HG02981 (cell line): ENCODE data around the gene RDH13.
"Not testable (repeated sequence)": the region's sequence is repeated elsewhere in the genome, so short reads cannot be mapped to it uniquely, and the experiment has no call there.

Source experiments
- ATAC-seq: cut with Tn5 transposase; IDR thresholded peaks from one replicate; pipeline ENCODE4 v1.9.1; 2021; ENCODE audit warnings: mild to moderate bottlenecking, moderate library complexity; ENCODE audit not compliant: unreplicated experiment

RDH13 gene

DNA sequence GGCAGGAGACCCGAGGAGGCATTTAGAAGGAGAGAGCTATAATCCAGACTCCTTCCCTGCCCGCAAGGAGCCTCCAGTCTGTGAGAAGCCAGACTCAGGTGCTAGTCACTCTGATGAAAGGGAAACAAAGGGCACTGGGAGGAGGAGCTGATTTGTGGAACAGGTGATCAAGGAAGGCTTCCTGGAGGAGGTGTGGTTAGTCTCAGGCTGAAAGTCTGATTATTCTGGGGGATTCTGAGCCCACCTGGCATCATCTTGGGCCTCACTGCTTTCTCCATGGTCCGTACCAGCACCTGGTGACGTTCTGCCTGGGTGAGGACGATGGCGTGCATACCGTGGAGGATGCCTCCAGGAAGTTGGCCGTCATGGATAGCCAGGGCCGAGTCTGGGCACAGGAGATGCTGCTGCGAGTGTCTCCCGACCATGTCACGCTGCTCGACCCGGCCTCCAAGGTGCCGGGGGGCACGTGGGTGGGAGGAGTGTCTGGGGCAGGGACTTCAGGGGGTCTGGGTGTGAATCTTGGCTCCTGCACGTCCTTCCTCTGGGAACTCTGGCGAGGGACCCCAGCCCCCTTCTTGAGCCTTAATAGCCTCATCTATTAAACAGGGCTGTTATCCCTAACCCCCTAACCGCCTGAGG is 16.6 kb upstream of the RDH13 start:
- ATAC-seq, result no peak

DNA sequence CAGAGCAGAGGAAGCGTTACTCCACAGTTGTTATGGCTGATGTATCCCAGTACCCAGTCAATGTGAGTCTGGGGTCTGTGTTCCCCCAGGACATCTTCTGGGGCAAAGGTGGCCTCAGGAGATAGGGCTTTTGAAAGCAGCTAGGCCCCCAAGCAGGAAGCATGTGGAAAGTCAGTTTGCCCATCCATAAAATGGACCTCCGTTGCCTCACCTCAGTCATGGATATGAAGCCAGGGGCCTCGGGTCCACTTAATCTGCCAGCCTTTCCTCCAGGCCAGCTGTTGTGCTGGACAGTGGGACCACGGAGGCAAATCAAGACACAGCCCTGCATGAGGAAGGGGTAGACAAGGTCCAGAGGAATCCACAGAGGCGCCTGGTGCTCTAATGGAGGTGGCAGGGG is 16.0 kb upstream of the RDH13 start:
- ATAC-seq, result no peak

DNA sequence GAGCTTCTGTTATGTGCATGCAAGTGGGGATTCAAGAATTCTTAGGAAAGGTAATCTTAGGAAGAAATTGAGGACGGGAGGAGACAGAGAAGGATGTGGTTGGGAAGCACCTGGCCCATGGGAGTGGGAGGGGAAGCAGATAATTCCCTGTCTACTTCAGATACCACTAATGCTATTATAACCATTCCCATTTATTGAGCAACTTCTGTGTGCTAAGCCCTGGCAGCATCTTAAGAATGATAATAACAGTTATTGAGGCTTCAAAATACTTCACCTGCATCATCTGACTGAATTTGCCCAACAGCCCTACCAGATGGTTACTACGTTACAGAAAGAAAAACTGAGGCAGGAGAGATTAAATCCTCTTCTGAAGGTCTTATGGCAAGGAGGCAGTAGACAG is 14.2 kb upstream of the RDH13 start:
- ATAC-seq, result no peak

DNA sequence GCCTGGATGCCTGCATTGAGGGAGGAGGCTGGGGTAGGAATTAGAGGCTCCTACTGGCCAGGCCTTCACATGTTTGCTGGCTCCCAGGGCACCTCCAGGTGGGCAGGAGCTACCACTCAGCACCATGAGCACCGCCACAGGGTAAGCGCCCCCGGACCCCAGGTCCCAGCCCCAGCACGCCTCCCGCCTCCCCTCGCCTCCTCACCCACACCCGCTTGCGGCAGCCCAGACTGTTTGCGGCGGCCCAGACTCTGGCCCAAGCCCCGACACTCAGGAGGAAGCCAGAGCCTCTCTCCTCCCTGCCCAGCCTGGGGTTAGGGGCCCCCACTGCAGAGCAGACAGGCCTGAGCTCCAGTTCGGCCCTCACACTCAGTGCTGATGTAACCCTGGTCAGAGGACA is 13.4 kb upstream of the RDH13 start:
- no peak for ATAC-seq

DNA sequence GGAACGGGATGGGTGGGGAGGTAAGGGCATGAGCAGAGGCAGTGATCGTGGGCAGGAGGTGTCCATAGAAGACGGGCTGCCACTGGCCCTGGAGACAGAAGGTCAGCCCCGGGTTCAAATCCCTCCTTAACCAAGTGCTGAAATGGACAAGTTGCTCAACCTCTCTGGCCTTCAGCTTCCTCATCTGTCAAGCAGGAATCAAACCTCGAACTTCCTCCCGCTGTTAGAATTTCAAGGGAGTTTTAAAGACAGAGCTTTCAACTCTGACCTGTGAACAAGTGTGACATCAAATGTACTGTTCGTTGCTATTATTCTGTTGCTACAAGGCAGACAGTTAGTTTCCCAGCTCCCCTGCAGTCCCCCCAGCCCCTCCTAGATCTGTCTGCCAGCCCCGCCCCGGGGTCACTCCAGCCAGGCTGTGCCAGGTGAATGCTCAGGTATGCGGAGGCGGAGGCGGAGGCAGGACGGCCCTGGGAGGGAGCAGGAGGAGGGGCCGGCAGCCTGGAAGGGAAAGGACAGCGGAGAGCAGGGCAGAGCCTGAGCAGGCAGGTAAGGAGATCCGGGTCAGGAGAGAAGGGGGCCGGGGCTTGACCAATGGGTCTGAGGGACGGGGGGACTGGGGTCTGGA is 12.5 kb upstream of the RDH13 start, which contains the start of gene EPS8L1:
TSS of gene EPS8L1 (plus strand) at position 499 of the 628 bp plus-strand sequence. CDS start 576 bp downstream, outside the sequence.
- ATAC-seq, result no peak

DNA sequence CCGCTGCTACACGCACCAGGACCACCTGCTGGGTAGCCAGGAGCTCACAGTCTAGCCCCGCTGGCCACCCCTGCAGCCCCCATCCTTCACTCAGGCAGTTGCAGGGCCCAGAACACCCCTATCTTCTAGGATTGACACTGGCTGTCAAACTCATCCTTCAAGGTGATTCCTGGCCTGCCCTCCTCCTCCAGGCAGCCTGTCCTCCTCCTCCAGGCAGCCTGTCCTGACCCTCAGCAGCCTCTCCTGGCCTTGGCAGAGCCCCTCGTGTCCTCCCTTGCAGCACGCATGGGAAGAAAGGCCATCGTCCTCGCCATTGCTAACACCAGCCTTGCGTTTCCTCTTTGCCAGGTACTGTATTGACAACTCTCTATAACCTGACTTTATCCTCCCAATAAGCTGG is 9.0 kb upstream of the RDH13 start:
- no peak for ATAC-seq

DNA sequence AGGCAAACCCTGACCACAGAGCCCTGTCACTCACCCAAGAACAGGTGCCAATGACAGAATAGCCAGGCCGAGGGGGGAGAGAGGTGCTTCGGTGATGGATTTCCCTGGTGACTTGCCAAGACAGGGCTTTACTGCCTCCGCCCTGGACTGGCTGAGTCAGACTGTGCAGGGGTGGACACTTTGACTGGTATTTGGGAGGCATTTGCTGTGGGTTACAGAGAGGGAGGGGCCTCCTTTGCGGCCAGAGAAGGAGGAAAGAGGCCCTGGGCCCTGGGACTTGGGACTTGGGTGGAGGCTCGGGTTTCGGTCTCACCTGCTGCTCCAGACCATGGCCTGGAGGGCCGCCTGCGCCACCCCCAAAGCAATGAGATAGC is 8.2 kb upstream of the RDH13 start:
- no peak for ATAC-seq

DNA sequence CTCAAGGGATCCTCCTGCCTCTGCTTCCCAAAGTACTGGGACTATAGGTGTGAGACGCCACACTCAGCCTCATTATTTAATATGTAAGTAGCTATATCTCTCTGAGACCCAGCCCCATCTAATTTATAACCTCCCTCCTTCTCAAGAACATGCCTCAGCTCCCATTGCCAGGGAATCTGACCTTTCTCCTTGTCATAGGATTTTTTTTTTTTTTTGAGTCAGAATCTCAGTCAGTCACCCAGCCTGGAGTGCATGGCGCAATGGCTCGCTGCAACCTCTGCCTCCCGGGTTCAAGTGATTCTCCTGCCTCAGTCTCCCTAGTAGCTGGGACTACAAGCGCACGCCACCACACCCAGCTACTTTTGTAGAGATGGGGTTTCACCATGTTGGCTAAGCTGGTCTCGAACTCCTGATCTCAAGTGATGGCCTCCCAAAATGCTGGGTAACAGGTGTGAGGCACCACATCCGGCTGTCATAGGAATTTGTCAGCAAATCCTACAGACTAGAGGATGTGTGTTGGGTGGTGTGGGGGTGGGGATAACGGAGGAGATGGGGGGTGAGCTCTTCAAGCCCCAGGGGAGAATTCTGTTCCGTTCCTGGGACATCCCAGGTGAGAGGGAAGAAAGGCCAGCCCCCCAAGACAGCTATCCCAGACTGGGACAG is 7.6 kb upstream of the RDH13 start:
- ATAC-seq, result no peak

DNA sequence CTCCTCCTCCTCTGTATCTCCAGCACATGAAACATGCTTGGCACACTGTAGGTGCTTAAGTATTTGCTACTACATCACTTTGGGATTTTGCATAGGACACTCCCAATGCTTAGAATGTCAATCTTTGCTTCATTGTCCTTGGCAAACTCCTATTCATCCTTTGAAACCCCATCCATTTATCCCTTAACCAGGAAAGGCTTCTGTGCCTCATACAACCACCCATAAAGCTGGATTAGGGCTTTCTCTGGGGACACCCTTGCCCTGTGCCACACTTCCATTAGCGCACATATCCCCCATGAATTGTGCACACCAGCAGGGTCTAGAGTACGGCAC is 6.9 kb upstream of the RDH13 start:
- no peak for ATAC-seq

DNA sequence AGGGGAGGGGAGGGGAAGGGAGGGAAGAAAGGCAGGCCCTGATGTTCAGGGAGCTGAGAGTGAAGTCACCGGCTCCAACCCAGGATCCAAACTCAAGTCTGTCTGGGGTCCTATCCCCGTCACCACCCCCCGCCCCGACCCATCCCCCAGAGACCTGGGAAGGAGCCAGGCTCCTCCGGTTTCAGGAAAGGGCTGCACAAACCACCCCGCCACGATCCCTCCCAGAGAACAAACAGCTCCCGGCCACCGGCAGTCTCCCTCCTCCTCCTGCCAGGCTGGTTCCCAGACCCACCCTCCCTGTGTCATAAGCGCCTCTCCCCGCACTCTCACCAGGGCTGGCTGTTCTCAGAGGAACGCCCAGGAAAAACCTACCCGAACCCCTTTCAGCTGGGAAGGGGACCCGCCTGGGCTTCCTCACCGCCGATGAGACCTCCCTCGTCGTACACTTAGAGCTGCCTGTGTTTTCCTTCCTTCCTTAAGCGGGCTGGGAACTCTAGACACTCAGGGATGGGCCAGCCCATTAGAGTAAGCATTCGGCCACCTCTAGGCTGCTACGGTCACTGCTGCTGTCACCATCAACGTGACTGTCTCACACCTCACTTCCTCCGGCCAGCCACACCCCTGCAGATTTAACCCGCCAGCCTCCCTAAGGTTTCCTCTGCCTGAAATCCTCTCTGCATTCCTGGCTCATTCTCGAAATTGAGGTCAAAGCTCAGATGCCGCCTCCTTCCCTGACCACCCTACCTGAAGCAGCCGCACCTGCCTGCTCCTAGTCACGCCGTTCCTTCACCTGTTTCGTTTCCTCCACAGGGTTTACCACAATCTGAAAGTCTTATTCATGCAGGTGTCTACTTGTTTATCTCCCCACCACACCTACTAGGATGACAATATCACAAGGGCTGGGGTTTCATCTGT is 6.3 kb upstream of the RDH13 start:
- ATAC-seq, result no peak

DNA sequence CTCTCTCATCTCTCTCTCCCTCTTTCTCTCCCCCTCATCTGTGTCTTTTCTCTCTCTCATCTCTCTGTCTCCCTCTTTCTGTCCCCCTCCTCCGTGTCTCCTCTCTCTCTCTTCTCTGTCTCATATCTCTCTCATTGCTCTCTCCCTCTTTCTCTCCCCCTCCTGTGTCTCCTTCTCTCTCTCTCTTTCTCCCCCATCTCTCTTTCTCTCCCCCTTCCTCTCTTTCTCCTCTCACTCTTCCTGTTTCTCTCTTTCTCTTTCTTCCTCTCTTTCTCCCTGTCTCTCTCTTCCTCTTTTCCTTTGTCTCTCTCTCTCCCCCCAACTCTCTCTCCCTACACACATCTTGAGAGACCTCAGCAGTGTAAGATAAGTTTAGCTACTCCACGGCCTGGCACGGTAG is 4.9 kb upstream of the RDH13 start:
- ATAC-seq, result no peak

DNA sequence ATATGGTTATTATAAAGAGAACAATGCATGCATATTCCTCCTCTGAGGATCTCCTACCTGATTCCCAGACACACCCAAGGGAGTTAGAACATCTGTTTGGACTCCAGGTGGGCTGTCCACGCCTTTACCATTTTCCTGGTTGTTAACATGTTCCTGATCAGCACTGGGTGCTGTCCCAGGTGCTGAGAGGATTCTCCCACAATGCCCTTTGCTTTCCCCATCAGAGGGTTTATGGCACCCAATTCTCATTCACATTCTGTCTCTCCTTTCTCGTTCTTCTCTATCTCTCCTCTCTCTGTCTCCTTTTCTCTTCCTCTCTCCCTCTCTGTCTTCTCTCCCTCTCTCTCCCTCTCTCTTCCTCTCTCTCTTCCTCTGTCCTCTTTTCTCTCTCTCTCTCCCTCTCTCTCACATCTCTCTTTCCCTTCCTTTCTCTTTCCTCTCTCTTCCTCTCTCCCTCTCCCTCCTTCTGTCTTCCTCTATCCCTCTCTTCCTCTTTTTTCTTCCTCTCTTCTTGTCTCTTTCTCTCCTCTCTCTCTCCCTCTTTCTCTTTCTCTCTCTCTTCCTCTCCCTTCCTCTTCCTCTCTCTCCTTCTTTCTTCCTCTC is 3.3 kb upstream of the RDH13 start:
- ATAC-seq, result no peak

DNA sequence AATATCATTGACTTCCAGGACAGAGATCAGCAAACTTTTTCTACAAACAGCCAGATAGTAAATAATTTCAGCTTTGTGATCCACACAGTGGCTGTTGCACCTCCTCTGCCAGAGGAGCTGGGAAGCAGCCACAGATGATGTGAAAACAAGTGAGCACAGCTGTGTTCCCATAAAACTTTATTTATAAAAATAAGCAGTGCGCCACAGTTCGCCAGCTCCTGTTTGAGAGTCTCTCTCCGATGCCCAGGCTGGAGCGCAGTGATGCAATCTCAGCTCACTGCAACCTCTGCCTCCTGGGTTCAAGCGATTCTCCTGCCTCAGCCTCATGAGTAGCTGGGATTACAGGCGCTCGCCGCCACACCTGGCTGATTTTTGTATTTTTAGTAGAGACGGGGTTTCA is 2.6 kb upstream of the RDH13 start:
- ATAC-seq, result not testable (repeated sequence)

DNA sequence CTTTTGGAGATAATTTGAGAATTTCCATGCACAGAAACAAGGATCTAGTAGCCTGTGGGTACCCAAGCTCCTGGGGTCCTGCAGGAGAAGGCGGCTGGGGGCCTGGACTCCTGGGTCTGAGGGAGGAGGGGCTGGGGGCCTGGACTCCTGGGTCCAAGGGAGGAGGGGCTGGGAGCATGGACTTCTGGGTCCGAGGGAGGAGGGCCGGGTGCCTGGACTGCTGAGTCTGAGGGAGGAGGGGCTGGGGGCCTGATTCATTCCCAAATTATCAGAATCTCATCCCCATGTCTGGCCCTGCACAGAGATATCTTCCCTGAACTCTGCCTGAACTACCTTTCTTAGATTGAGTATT is 520 bp upstream of the RDH13 start:
- no peak for ATAC-seq

DNA sequence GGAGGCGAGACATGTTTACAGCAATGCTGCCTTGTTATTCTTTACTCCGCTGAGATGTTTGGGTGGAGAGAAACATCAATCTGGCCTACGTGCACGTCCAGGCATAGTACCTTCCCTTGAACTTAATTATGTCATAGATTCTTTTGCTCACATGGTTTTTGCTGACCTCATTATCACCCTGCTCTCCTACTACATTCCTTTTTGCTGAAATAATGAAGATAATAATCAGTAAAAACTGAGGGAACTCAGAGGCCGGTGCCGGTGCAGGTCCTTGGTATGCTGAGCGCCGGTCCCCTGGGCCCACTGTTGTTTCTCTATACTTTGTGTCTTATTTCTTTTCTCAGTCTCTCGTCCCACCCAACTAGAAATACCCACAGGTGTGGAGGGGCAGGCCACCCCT is 2.7 kb downstream of the RDH13 start:
- ATAC-seq, result not testable (repeated sequence)

DNA sequence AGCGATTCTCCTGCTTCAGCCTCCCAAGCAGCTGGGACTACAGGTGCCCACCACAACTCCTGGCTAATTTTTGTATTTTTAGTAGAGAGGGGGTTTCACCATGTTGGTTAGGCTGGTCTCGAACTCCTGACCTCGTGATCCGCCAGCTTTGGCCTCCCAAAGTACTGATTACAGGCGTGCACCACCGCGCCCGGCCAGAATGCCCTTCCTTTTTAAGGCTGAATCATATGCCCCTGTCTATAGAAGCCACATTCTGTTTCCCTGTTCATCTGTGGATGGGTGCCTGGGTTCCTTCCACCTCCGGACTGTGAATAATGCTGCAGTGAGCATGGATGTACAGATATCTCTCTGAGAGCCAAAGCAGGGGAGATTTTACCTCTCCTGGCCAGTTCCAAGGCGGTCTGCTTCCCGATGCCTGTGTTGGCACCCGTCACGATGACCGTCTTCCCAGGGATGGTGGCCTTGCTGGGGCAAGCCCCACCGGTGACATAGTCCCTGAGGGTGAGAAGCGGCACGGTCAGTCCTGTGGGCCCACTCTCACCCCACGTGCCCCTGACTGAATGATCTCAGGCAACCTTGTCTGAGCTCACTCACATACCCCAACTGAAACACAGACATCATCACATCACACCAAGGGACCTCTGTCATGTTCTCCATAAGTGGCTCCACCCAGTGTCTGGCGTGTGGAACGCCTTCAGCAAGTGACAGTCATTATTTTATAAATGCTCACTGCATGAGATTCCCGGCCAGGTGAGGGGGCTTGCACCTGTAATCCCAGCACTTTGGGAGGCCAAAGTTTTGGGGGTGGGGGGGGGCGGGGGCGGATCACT is 4.0 kb downstream of the RDH13 start:
- no peak for ATAC-seq

DNA sequence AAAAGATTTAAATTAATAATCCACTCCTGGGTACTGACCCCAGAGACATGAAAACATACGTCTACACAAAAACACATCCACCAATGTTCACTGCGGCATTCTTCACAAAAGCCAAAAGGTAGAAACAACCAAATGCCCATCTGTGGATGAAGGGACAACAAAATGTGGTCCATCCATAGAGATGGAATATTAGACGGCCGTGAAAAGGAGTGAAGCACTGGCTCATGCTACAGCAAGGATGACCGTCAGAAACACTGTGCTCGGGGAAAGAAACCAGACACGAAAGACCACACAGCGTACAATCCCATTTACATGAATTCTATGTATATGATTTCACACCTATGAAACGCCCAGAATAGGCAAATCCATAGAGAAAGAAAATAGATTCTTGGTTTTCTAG is 6.1 kb downstream of the RDH13 start:
- no peak for ATAC-seq

DNA sequence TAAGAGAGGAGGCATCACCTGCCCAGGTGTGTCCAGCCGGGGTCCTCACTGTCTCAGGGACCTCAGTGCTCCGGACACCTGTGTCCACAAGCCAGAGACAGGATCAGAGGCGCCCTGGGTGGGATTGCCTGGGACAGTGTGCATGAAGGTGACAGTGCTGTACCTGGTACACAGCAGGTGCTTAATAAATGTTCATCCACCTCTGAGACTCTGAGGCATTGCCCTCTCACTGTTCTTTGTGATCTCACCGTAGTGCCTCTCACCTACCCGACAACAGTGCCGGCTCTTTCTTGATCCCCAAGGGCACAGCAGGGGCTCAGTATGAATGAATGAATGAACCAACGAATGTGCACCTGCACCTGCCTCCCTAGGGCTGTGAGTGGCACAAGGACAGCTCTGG is 9.2 kb downstream of the RDH13 start:
- no peak for ATAC-seq

DNA sequence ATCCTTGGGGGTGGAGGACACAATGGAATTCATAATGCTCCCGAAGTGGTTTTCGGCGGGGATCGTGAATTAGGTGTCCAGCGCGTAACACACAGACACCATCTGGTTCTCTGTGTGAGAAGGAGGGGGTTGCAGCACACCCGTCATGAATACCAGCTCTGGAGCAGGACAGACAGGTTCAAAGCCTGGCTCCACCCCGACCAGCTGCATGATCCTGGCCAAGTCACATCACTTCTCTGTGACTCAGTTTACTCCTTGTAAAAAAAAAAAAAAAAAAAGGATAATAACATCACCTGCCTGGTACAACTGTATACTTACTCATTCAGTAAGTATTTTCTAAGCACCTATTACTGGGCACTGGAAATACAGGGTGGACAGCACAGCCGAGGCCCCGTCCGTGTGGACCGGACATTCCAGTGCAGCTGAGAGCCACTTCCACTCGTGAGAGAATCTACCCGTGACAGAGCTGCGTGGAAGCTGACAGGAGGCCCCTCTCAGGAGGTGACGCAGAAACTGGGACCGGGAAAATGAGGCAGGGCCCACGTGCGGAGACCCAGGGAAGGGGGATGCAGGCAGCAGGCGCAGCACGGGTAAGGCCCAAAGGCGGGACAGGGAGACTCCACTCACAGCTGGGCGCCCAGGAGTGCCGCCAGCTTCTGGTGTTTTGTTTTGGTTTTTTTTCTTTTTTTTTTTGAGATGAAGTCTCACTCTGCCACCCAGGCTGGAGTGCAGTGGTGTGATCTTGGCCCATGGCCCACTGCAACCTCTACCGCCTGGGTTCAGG is 12.0 kb downstream of the RDH13 start:
- no peak for ATAC-seq

DNA sequence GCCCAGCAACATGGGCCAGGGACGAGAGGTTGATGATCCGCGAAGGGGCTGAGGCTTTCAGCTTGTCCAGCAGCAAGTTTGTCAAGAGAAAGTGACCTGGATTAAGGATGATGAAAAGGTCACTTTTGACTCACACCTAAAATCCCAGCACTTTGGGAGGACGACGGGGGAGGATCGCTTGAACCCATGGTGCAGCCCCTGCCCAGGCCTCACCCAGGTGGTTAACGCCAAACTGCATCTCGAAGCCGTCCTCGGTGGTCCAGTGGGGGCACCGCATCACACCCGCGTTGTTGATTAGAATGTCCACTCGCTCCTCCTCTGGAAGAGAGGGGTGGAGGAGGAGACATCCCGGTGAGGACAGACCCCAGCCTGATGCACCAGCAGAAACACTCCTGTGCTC is 14.5 kb downstream of the RDH13 start:
- no peak for ATAC-seq
